ENCODE measurements around the gene COPG2. TPM values are rescaled to one million over a fixed set of nuclear protein-coding genes. Genes with fewer than 3 reads are reported as not detected.

COPG2 gene
- total RNA-seq, 1 experiment from 2014 or later = 50.9 TPM

DNA sequence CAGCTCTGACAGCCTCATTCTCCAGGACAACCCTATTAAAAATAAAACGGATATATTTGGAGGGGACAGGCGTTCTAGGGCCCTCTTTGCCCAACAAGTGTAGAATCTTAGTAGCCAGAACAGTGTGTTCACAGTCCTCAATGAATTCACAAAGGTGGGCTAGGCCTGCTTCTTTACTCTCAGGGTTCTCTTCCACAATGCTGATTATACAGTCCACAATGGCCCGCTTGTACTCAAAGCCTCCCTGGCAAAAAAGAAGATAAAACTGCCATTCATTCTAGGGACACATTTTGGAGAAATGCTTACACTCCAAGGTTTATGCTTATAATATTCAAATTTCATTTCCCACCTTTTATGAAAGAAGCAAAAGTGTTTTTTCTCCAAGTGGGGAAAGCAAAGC is 114.1 kb downstream of the COPG2 start:
- H3K27me3 Mint-ChIP-seq (ENCODE audit: low read depth) = no peaks in the 10 kb centered on the region
- ATAC-seq = no peak
- H3K36me3 Mint-ChIP-seq = peaks cover 6% of the 10 kb centered on the region
- DNase-seq (ENCODE audit: low spot score) = no peak
- ChIA-PET POLR2A (no interaction called here), CTCF (no interaction called here)
- H3K4me3 Mint-ChIP-seq = no peak overlapping the region
- no peak for TF ChIP-seq ZNF232 (CRISPR knock-in tag; IDR thresholded peaks at IDR 0.05)
- no peak for TF ChIP-seq PRRX2 (CRISPR knock-in tag; IDR thresholded peaks at IDR 0.05)
- no peak for TF ChIP-seq MXD4 (CRISPR knock-in tag; IDR thresholded peaks at IDR 0.05; ENCODE audit: borderline replicate concordance)
- no peak for TF ChIP-seq GTF2I (CRISPR knock-in tag; conservative IDR thresholded peaks at IDR 0.05)
- TF ChIP-seq, protein P1, sequence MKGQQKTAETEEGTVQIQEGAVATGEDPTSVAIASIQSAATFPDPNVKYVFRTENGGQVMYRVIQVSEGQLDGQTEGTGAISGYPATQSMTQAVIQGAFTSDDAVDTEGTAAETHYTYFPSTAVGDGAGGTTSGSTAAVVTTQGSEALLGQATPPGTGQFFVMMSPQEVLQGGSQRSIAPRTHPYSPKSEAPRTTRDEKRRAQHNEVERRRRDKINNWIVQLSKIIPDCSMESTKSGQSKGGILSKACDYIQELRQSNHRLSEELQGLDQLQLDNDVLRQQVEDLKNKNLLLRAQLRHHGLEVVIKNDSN (CRISPR knock-in tag; IDR thresholded peaks at IDR 0.05) = no peak
- TF ChIP-seq RORB (CRISPR knock-in tag; IDR thresholded peaks at IDR 0.05) = no peak
- TF ChIP-seq, protein P2, sequence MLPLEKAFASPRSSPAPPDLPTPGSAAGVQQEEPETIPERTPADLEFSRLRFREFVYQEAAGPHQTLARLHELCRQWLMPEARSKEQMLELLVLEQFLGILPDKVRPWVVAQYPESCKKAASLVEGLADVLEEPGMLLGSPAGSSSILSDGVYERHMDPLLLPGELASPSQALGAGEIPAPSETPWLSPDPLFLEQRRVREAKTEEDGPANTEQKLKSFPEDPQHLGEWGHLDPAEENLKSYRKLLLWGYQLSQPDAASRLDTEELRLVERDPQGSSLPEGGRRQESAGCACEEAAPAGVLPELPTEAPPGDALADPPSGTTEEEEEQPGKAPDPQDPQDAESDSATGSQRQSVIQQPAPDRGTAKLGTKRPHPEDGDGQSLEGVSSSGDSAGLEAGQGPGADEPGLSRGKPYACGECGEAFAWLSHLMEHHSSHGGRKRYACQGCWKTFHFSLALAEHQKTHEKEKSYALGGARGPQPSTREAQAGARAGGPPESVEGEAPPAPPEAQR (CRISPR knock-in tag; IDR thresholded peaks at IDR 0.05) = no peak
- no peak for TF ChIP-seq ZNF423 (CRISPR knock-in tag; IDR thresholded peaks at IDR 0.05)
- peaks cover 4% of the 10 kb centered on the region for H3K9me3 Mint-ChIP-seq
- no peak overlapping the region for H3K27ac Mint-ChIP-seq
- H3K4me1 Mint-ChIP-seq = no peaks in the 10 kb centered on the region

DNA sequence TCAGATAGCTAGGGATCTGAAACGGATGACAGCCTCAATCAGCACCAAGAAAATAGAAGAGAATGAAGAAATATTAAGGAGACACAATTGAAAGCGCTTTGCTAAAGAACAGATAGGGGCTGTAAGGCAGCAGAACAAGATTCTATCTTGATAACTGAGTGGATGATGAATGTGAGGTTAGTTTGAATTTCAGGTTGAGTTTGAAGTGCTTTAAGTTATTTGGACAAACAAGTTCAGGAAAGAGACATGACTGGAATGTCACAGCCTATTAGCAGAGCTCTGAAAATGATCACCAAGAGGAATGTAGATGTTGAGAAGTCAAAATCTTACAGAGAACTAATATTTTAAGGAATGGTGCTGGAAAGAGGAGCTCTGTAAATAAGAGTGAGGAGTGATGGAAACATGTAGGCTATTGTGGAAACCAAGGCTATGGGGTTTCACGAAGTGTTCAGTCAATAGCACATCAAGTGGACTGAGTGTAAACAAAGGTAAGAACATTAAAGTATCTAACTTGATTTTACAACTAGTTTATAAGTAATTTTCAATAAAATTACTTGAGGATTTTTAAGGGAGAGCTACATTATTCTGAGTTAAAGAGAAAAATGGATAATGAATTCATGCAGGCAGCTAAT is 115.0 kb downstream of the COPG2 start:
- DNase-seq (ENCODE audit: low spot score) (no peak), ATAC-seq (no peak)
- TF ChIP-seq, protein P3, sequence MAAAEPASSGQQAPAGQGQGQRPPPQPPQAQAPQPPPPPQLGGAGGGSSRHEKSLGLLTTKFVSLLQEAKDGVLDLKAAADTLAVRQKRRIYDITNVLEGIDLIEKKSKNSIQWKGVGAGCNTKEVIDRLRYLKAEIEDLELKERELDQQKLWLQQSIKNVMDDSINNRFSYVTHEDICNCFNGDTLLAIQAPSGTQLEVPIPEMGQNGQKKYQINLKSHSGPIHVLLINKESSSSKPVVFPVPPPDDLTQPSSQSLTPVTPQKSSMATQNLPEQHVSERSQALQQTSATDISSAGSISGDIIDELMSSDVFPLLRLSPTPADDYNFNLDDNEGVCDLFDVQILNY (CRISPR knock-in tag; IDR thresholded peaks at IDR 0.05) = no peak
- Mint-ChIP-seq H3K4me1 (no peaks in the 10 kb centered on the region), H3K36me3 (peaks cover 10% of the 10 kb centered on the region), H3K27me3 (ENCODE audit: low read depth) (no peaks in the 10 kb centered on the region), H3K27ac (no peak overlapping the region), H3K9me3 (peaks cover 4% of the 10 kb centered on the region), H3K4me3 (no peak overlapping the region)
- CTCF ChIA-PET = no interaction called here
- POLR2A ChIA-PET = no interaction called here

DNA sequence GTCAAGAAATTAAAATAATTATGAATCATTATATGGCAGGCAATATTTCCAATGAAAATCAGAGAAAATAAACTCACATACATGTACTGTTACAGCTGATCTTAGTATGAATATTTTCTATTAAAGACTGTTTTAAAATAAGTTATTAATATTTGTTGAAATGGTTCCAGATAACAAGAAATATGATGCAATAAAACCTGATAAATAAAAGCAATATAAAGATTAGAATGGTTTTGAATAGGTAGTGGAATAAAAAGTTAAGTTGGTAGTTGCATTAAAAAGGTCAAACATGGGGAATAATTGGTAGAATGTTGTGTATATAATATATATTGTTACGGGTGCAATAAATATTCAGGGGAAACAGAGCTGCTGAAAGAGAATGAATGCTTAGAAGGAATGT is 124.2 kb downstream of the COPG2 start:
- Mint-ChIP-seq H3K27ac (no peak overlapping the region), H3K9me3 (no peaks in the 10 kb centered on the region), H3K4me3 (no peak overlapping the region), H3K27me3 (ENCODE audit: low read depth) (no peaks in the 10 kb centered on the region), H3K4me1 (no peaks in the 10 kb centered on the region), H3K36me3 (peaks cover 14% of the 10 kb centered on the region)
- DNase-seq (ENCODE audit: low spot score) (no peak), ATAC-seq (no peak)
- POLR2A ChIA-PET = no interaction called here
- TF ChIP-seq MYBL2 (CRISPR knock-in tag; IDR thresholded peaks at IDR 0.05) (no peak), RORB (CRISPR knock-in tag; IDR thresholded peaks at IDR 0.05) (no peak), ZNF396 (CRISPR knock-in tag; IDR thresholded peaks at IDR 0.05; ENCODE audit: borderline replicate concordance) (no peak), SMAD4 (CRISPR knock-in tag; IDR thresholded peaks at IDR 0.05) (no peak), GTF2I (CRISPR knock-in tag; conservative IDR thresholded peaks at IDR 0.05) (no peak), TP53 (CRISPR knock-in tag; IDR thresholded peaks at IDR 0.05) (no peak), JAZF1 (CRISPR knock-in tag; IDR thresholded peaks at IDR 0.05) (no peak), ZNF671 (CRISPR knock-in tag; IDR thresholded peaks at IDR 0.05) (no peak), ZNF317 (CRISPR knock-in tag; IDR thresholded peaks at IDR 0.05; ENCODE audit: borderline replicate concordance, low read depth) (no peak), ETV6 (CRISPR knock-in tag; IDR thresholded peaks at IDR 0.05) (no peak), OVOL2 (CRISPR knock-in tag; IDR thresholded peaks at IDR 0.05; ENCODE audit: borderline replicate concordance) (no peak)
- TF ChIP-seq, protein P4, sequence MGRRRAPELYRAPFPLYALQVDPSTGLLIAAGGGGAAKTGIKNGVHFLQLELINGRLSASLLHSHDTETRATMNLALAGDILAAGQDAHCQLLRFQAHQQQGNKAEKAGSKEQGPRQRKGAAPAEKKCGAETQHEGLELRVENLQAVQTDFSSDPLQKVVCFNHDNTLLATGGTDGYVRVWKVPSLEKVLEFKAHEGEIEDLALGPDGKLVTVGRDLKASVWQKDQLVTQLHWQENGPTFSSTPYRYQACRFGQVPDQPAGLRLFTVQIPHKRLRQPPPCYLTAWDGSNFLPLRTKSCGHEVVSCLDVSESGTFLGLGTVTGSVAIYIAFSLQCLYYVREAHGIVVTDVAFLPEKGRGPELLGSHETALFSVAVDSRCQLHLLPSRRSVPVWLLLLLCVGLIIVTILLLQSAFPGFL (CRISPR knock-in tag; IDR thresholded peaks at IDR 0.05; ENCODE audit: borderline replicate concordance) = no peak
- TF ChIP-seq, protein P5, sequence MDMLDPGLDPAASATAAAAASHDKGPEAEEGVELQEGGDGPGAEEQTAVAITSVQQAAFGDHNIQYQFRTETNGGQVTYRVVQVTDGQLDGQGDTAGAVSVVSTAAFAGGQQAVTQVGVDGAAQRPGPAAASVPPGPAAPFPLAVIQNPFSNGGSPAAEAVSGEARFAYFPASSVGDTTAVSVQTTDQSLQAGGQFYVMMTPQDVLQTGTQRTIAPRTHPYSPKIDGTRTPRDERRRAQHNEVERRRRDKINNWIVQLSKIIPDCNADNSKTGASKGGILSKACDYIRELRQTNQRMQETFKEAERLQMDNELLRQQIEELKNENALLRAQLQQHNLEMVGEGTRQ (CRISPR knock-in tag; IDR thresholded peaks at IDR 0.05) = no peak
- TF ChIP-seq, protein P3 (CRISPR knock-in tag; IDR thresholded peaks at IDR 0.05) = no peak
- TF ChIP-seq, protein P6, sequence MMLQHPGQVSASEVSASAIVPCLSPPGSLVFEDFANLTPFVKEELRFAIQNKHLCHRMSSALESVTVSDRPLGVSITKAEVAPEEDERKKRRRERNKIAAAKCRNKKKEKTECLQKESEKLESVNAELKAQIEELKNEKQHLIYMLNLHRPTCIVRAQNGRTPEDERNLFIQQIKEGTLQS (CRISPR knock-in tag; conservative IDR thresholded peaks at IDR 0.05) = no peak
- TF ChIP-seq, protein P7, sequence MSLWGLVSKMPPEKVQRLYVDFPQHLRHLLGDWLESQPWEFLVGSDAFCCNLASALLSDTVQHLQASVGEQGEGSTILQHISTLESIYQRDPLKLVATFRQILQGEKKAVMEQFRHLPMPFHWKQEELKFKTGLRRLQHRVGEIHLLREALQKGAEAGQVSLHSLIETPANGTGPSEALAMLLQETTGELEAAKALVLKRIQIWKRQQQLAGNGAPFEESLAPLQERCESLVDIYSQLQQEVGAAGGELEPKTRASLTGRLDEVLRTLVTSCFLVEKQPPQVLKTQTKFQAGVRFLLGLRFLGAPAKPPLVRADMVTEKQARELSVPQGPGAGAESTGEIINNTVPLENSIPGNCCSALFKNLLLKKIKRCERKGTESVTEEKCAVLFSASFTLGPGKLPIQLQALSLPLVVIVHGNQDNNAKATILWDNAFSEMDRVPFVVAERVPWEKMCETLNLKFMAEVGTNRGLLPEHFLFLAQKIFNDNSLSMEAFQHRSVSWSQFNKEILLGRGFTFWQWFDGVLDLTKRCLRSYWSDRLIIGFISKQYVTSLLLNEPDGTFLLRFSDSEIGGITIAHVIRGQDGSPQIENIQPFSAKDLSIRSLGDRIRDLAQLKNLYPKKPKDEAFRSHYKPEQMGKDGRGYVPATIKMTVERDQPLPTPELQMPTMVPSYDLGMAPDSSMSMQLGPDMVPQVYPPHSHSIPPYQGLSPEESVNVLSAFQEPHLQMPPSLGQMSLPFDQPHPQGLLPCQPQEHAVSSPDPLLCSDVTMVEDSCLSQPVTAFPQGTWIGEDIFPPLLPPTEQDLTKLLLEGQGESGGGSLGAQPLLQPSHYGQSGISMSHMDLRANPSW (CRISPR knock-in tag; conservative IDR thresholded peaks at IDR 0.05; ENCODE audit: low read depth) = no peak
- TF ChIP-seq, protein P8, sequence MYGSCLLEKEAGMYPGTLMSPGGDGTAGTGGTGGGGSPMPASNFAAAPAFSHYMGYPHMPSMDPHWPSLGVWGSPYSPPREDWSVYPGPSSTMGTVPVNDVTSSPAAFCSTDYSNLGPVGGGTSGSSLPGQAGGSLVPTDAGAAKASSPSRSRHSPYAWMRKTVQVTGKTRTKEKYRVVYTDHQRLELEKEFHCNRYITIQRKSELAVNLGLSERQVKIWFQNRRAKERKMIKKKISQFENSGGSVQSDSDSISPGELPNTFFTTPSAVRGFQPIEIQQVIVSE (CRISPR knock-in tag; IDR thresholded peaks at IDR 0.05; ENCODE audit: borderline replicate concordance) = no peak
- CTCF ChIA-PET = no interaction called here
